ENCODE measurements around the gene RNF213.

Gene RNF213

DNA sequence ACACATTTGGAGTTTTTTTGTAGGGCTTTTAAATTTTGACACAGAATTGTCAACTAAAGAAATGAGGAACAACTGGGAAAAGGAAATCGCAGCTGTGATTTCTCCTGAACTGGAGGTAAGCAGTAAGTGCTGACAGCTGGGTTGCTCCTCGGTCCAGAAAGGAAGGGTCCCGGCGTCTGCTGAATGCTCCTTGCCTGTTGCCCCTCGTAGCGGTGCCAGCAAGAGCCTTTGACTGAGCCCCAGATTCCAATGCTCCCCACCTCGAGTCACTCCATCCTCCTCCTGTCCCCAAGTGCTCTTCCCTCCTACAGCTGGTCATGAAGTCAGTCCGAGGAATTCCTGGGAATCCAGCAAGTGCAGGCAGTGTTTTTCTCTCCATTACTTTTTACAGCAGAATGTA lies 122.3 kb downstream of the RNF213 start:
- no peaks in the 10 kb centered on the region for H3K9me3 ChIP-seq (ENCODE audit: control insufficient read depth, insufficient read depth, low read depth, low read length)
- POLR2A ChIA-PET = no interaction called here
- H3K36me3 ChIP-seq (ENCODE audit: control insufficient read depth in 2 of 2, insufficient read depth in 1 of 2, low read length in 2 of 2) = peaks cover 24 to 97% of the 10 kb centered on the region in 2 experiments
- H3K4me3 ChIP-seq (ENCODE audit: low read depth, low read length) = no peak overlapping the region
- TF ChIP-seq, protein P1, sequence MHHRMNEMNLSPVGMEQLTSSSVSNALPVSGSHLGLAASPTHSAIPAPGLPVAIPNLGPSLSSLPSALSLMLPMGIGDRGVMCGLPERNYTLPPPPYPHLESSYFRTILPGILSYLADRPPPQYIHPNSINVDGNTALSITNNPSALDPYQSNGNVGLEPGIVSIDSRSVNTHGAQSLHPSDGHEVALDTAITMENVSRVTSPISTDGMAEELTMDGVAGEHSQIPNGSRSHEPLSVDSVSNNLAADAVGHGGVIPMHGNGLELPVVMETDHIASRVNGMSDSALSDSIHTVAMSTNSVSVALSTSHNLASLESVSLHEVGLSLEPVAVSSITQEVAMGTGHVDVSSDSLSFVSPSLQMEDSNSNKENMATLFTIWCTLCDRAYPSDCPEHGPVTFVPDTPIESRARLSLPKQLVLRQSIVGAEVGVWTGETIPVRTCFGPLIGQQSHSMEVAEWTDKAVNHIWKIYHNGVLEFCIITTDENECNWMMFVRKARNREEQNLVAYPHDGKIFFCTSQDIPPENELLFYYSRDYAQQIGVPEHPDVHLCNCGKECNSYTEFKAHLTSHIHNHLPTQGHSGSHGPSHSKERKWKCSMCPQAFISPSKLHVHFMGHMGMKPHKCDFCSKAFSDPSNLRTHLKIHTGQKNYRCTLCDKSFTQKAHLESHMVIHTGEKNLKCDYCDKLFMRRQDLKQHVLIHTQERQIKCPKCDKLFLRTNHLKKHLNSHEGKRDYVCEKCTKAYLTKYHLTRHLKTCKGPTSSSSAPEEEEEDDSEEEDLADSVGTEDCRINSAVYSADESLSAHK (tag by site-specific recombination; IDR thresholded peaks at IDR 0.05) = no peak
- no peak for TF ChIP-seq ZBTB7A (tag by site-specific recombination; IDR thresholded peaks at IDR 0.05; ENCODE audit: low read depth)
- TF ChIP-seq ZNF146 (tag by site-specific recombination; IDR thresholded peaks at IDR 0.05) = no peak
- TF ChIP-seq, protein P2, sequence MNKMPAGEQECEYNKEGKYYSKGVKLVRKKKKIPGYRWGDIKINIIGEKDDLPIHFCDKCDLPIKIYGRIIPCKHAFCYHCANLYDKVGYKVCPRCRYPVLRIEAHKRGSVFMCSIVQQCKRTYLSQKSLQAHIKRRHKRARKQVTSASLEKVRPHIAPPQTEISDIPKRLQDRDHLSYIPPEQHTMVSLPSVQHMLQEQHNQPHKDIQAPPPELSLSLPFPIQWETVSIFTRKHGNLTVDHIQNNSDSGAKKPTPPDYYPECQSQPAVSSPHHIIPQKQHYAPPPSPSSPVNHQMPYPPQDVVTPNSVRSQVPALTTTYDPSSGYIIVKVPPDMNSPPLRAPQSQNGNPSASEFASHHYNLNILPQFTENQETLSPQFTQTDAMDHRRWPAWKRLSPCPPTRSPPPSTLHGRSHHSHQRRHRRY (tag by site-specific recombination; IDR thresholded peaks at IDR 0.05) = no peak
- TF ChIP-seq ZNF366 (tag by site-specific recombination; conservative IDR thresholded peaks at IDR 0.05) = no peak
- TF ChIP-seq, protein P3, sequence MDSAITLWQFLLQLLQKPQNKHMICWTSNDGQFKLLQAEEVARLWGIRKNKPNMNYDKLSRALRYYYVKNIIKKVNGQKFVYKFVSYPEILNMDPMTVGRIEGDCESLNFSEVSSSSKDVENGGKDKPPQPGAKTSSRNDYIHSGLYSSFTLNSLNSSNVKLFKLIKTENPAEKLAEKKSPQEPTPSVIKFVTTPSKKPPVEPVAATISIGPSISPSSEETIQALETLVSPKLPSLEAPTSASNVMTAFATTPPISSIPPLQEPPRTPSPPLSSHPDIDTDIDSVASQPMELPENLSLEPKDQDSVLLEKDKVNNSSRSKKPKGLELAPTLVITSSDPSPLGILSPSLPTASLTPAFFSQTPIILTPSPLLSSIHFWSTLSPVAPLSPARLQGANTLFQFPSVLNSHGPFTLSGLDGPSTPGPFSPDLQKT (IDR thresholded peaks at IDR 0.05; ENCODE audit: borderline replicate concordance, low read depth, low read length) = no peak
- TF ChIP-seq ZNF624 (tag by site-specific recombination; IDR thresholded peaks at IDR 0.05) = no peak
- no peak for TF ChIP-seq ZIC2 (tag by site-specific recombination; IDR thresholded peaks at IDR 0.05)
- no peak overlapping the region for H3K27ac ChIP-seq (ENCODE audit: extremely low read depth, low read depth, low read length)
- CTCF ChIA-PET = interaction anchor here (0.5 to 1.5 kb wide), 3 partner anchors 22 to 251 kb away, joined by 3 to 5 read pairs (median 4); no protein-coding TSS in a partner anchor
- no peaks in the 10 kb centered on the region for H3K4me1 ChIP-seq (ENCODE audit: control insufficient read depth, insufficient read depth, low read length)

DNA sequence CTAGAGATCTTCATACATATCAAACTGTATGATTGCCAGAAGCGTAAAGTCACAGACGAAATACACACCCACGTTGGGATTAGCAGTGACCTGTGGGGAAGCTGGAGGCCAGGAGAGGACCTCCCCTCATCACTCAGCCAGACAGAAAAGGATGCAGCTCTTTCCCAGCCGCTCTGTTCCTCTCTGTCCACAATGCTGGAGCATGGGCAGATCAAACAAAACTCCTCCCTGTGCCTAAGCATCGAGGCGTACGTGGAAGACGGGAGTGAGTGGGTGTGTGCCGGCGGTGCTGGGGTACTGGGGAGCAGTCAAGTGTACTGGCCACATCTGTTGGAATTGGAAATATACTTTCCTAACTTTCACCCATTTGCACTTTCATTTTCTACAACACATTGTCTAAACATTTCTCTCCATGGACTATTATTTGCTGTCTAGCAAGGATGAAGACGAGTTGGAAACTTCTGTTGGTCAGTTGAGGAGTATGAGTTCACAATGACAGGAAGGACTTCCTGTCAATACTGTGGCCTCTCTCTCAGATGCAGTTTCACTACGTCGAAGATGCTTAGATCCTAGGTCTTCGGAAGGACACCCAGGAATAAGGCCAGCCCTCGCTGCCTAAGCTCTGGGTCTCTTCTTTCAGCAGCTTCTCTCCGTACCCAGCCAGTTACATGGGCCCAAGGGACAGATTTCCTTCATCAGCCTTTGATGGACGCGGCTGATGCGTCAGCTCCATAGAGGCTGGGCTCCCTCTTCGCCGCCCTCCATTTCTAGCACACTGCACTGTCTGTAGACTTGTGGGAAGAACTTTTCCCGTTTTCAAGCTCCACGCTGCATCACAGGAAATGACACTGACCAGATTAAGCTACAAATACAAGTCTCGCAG lies 123.7 kb downstream of the RNF213 start:
- POLR2A ChIA-PET = no interaction called here
- TF ChIP-seq PRDM1 (tag by site-specific recombination; IDR thresholded peaks at IDR 0.05) = peak; percentile 94
- no peak for TF ChIP-seq ZNF561 (tag by site-specific recombination; IDR thresholded peaks at IDR 0.05; ENCODE audit: borderline replicate concordance)
- no peak for TF ChIP-seq ZNF548 (tag by site-specific recombination; IDR thresholded peaks at IDR 0.05)
- TF ChIP-seq ZNF664 (tag by site-specific recombination; IDR thresholded peaks at IDR 0.05) = no peak
- no peak for TF ChIP-seq ZXDB (tag by site-specific recombination; IDR thresholded peaks at IDR 0.05)
- no peak for TF ChIP-seq ZNF707 (tag by site-specific recombination; IDR thresholded peaks at IDR 0.05)
- TF ChIP-seq SALL2 (tag by site-specific recombination; IDR thresholded peaks at IDR 0.05; ENCODE audit: borderline replicate concordance) = no peak
- Histone ChIP-seq H3K9me3 (ENCODE audit: control insufficient read depth, insufficient read depth, low read depth, low read length) (no peaks in the 10 kb centered on the region), H3K27ac (ENCODE audit: extremely low read depth, low read depth, low read length) (no peak overlapping the region), H3K4me3 (ENCODE audit: low read depth, low read length) (no peak overlapping the region), H3K4me1 (ENCODE audit: control insufficient read depth, insufficient read depth, low read length) (no peaks in the 10 kb centered on the region), H3K36me3 (ENCODE audit: control insufficient read depth in 2 of 2, insufficient read depth in 1 of 2, low read length in 2 of 2) (peaks cover 15 to 97% of the 10 kb centered on the region in 2 experiments)
- CTCF ChIA-PET = interaction anchor here (0.6 to 1.5 kb wide), 4 partner anchors 14 to 150 kb away, joined by 3 to 7 read pairs (median 4); no protein-coding TSS in a partner anchor

DNA sequence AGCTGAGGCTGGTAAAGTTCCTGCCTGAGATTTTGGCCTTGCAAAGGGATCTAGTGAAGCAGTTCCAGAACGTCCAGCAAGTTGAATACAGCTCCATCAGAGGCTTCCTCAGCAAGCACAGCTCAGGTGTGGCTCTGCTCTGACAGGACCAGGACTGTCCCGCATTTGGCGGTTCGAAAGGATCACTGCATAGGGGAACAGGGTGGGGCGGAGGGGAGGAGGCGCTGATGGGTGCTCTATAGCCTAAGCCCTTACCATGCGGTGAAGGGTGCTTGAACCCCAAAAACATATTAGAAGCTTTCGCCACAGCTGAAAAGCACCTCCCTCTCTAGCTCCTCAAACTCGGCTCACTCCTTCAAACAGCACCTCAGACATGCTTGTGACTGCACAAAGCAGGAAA lies 124.4 kb downstream of the RNF213 start:
- CTCF ChIA-PET = interaction anchor here (0.6 to 1.1 kb wide), 3 partner anchors 15 to 150 kb away, joined by 3 to 7 read pairs (median 3); no protein-coding TSS in a partner anchor
- Histone ChIP-seq H3K4me1 (ENCODE audit: control insufficient read depth, insufficient read depth, low read length) (no peaks in the 10 kb centered on the region), H3K27ac (ENCODE audit: extremely low read depth, low read depth, low read length) (no peak overlapping the region), H3K4me3 (ENCODE audit: low read depth, low read length) (no peak overlapping the region), H3K36me3 (ENCODE audit: control insufficient read depth in 2 of 2, insufficient read depth in 1 of 2, low read length in 2 of 2) (peaks cover 15 to 97% of the 10 kb centered on the region in 2 experiments), H3K9me3 (ENCODE audit: control insufficient read depth, insufficient read depth, low read depth, low read length) (no peaks in the 10 kb centered on the region)
- POLR2A ChIA-PET = no interaction called here
- TF ChIP-seq MYNN (tag by site-specific recombination; IDR thresholded peaks at IDR 0.05; ENCODE audit: borderline replicate concordance) (no peak), ZNF132 (tag by site-specific recombination; IDR thresholded peaks at IDR 0.05; ENCODE audit: borderline replicate concordance) (no peak), ZNF654 (tag by site-specific recombination; IDR thresholded peaks at IDR 0.05; ENCODE audit: low read depth) (no peak), RBAK (tag by site-specific recombination; IDR thresholded peaks at IDR 0.05) (no peak), ZNF701 (tag by site-specific recombination; IDR thresholded peaks at IDR 0.05) (no peak), ZNF394 (tag by site-specific recombination; IDR thresholded peaks at IDR 0.05; ENCODE audit: borderline replicate concordance) (no peak), ZNF2 (tag by site-specific recombination; IDR thresholded peaks at IDR 0.05) (no peak), HOXA7 (CRISPR knock-in tag; IDR thresholded peaks at IDR 0.05; ENCODE audit: borderline replicate concordance) (no peak), ZFP41 (tag by site-specific recombination; IDR thresholded peaks at IDR 0.05; ENCODE audit: borderline replicate concordance) (no peak), SETDB1 (IDR thresholded peaks at IDR 0.05; ENCODE audit: insufficient read length, low read length) (no peak), ZNF112 (tag by site-specific recombination; IDR thresholded peaks at IDR 0.05) (no peak), ZNF529 (tag by site-specific recombination; IDR thresholded peaks at IDR 0.05; ENCODE audit: insufficient replicate concordance) (no peak), ZNF624 (tag by site-specific recombination; IDR thresholded peaks at IDR 0.05) (no peak), ZSCAN30 (tag by site-specific recombination; IDR thresholded peaks at IDR 0.05) (no peak)

Data from HEK293 (cell line).